H1 (cell line): ENCODE results near the gene POLR2A.

Experiments used
- ATF3 ChIP-seq: IDR thresholded peaks from 2 replicates; pipeline ENCODE4 v1.6.1; 2011; ENCODE audit warnings: low read depth, mild to moderate bottlenecking, low read length; ENCODE audit not compliant: insufficient read depth
- JUN ChIP-seq: IDR thresholded peaks from 2 replicates; pipeline ENCODE4 v1.6.1; 2011; ENCODE audit warnings: low read depth, mild to moderate bottlenecking, improper control_type of control experiment, low read length

DNA sequence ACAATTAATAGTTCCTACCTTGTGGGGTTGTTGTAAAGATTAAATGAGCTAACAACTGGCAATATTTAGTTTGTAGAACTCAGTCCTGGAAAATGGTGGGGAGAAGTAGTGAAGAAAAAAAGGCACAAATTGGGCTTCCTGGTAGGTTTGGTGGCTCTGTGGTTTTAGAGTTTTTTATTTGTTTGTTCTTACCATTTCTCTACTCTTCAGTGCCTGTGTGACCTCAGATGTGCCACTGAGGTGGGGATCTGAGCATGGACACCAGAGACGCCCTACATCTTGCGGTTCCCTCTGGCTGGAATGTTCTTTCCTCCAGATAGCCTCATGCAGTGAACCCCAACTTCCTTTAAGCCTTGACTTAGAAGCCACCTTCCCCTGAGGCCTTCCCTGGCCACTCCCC lies 12.4 kb upstream of the POLR2A start:
- TF ChIP-seq ATF3: no peak
- TF ChIP-seq JUN: no peak
